Measurements from ENCODE around the gene SLC6A6. TPM values are rescaled to one million over a fixed set of nuclear protein-coding genes. Genes with fewer than 3 reads are reported as not detected.
A peak's percentile ranks its signal among the peaks of the same experiment; 100 is the strongest.

SLC6A6 gene
- total RNA-seq = 10 to 100 TPM in 2 of 6 donors, 1 to 10 TPM in 4; 2.1 to 11.6 (median 3.4) TPM
- polyA plus RNA-seq = 1 to 10 TPM; 2.4 to 6.1 TPM

DNA sequence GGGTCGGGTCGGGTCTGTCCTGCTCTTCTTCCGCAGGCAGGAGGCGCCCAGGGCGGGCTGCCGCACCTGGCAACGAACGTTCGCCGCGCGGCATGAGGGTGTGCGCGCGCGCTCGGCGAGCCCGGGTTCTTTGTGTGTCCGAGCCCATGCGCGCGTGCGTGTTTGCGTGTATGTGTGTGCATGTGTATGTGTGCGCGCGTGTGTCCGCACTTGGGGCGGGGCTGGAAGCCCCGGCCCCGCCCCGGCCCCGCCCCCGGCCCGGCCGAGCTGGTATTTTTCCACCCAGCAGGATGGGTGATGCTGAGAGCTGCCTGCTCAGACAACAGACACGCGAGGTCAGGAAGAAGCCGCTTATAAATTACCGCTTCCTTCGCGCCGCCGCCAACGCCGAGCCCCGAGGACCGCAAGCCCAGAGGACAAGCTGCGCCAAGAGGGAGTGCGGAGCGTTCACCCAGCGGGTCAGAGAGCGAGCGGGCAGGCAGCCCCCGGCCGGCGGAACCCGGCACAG, at the start of gene SLC6A6:
TSS of gene SLC6A6 (plus strand) at position 303 of the 508 bp plus-strand sequence. CDS start 41,029 bp downstream, outside the sequence.
- H3K4me3 ChIP-seq = peak within 1 kb of the TSS; percentile 40 to 72 (median 44)
- intact Hi-C loops (cut with DNase I) = no loop called here
- H3K36me3 ChIP-seq = no peaks in the 10 kb centered on the region
- FAIRE-seq (no peak), ATAC-seq (peak; percentile 86 to 91 (median 90)), DNase-seq (peak; percentile 82 to 95 (median 89))
- no peaks in the 10 kb centered on the region for H3K9me3 ChIP-seq
- peak in 1 of 4 donors; percentile 10 for TF ChIP-seq CTCF (IDR thresholded peaks at IDR 0.05)
- peaks cover 0 to 2% (median 0%) of the 10 kb centered on the region in 3 donors for H3K4me1 ChIP-seq
- peaks cover 0 to 4% (median 0%) of the 10 kb centered on the region in 4 donors for H3K27me3 ChIP-seq
- 0 to 1% methylated on average over 53 to 59 of the region's 59 CpGs for WGBS, 2 donors
- H3K27ac ChIP-seq = peak within 1 kb of the TSS in 3 of 4 donors; percentile 63 to 75 (median 67)

DNA sequence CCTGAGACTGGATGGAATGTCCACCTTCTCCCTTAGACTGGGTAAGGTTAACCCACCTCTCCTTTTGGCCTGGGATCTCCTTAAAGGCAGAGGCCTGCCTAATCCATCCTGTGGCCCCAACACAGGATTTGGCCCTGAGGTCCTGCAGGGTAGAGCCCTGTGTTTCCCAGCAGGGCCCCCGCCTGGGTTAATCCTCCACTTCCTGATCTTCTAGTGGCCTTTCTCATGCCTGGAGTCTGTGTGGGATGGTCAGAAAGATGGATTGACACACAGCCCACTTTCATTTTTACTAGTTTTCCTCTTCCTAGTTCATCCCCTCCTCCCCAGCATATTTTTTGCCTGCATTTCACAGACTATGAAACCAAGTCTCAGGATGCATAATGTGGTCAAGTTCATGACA, 48.9 kb upstream of the SLC6A6 start:
- H3K4me3 ChIP-seq = no peak overlapping the region
- no peaks in the 10 kb centered on the region for H3K36me3 ChIP-seq
- no peak overlapping the region for H3K27ac ChIP-seq
- ATAC-seq = no peak
- no peak for TF ChIP-seq CTCF (IDR thresholded peaks at IDR 0.05)
- intact Hi-C loops (cut with DNase I) = no loop called here
- H3K9me3 ChIP-seq = no peaks in the 10 kb centered on the region
- no peak for DNase-seq
- H3K4me1 ChIP-seq = no peaks in the 10 kb centered on the region
- no peak for FAIRE-seq
- H3K27me3 ChIP-seq = no peaks in the 10 kb centered on the region
- WGBS, 2 donors = 73 to 94% methylated on average over 1 of the region's 1 CpG

GRCh38 chr3:14357463-14357862, 44.9 kb upstream of the SLC6A6 start:
- Histone ChIP-seq H3K4me3 (no peak overlapping the region), H3K27me3 (no peaks in the 10 kb centered on the region), H3K9me3 (no peaks in the 10 kb centered on the region), H3K27ac (no peak overlapping the region), H3K4me1 (no peaks in the 10 kb centered on the region), H3K36me3 (no peaks in the 10 kb centered on the region)
- no peak for TF ChIP-seq CTCF (IDR thresholded peaks at IDR 0.05)
- ATAC-seq (no peak), FAIRE-seq (no peak), DNase-seq (no peak)
- 87 to 88% methylated on average over 1 of the region's 1 CpG for WGBS, 2 donors
- intact Hi-C loops (cut with DNase I) = no loop called here

GRCh38 chr3:14358426-14359211, 43.8 kb upstream of the SLC6A6 start:
- DNase-seq = peak in 1 of 6 donors; percentile 25
- Histone ChIP-seq H3K36me3 (no peaks in the 10 kb centered on the region), H3K4me1 (no peaks in the 10 kb centered on the region), H3K27ac (no peak overlapping the region), H3K4me3 (no peak overlapping the region), H3K9me3 (no peaks in the 10 kb centered on the region), H3K27me3 (no peaks in the 10 kb centered on the region)
- intact Hi-C loops (cut with DNase I) = no loop called here
- no peak for FAIRE-seq
- peak in 3 of 4 donors; percentile 64 to 69 (median 65) for ATAC-seq
- 49 to 53% methylated on average over 26 of the region's 26 CpGs for WGBS, 2 donors
- no peak for TF ChIP-seq CTCF (IDR thresholded peaks at IDR 0.05)

GRCh38 chr3:14359348-14359747, 43.1 kb upstream of the SLC6A6 start:
- Histone ChIP-seq H3K9me3 (no peaks in the 10 kb centered on the region), H3K36me3 (no peaks in the 10 kb centered on the region), H3K27me3 (no peaks in the 10 kb centered on the region), H3K27ac (no peak overlapping the region), H3K4me3 (no peak overlapping the region), H3K4me1 (no peaks in the 10 kb centered on the region)
- no peak for DNase-seq
- FAIRE-seq = no peak
- no peak for ATAC-seq
- no peak for TF ChIP-seq CTCF (IDR thresholded peaks at IDR 0.05)
- intact Hi-C loops (cut with DNase I) = no loop called here
- 79 to 88% methylated on average over 3 of the region's 3 CpGs for WGBS, 2 donors

All from pancreas (tissue), 10 donors.